Measurements from ENCODE around the gene ILRUN. TPM values are rescaled to one million over a fixed set of nuclear protein-coding genes. Genes with fewer than 3 reads are reported as not detected.
"Not testable (repeated sequence)": the region's sequence is repeated elsewhere in the genome, so short reads cannot be mapped to it uniquely, and the experiment has no call there.

Gene ILRUN
- total RNA-seq, 1 donor from 2014 or later: 64.4 TPM

DNA sequence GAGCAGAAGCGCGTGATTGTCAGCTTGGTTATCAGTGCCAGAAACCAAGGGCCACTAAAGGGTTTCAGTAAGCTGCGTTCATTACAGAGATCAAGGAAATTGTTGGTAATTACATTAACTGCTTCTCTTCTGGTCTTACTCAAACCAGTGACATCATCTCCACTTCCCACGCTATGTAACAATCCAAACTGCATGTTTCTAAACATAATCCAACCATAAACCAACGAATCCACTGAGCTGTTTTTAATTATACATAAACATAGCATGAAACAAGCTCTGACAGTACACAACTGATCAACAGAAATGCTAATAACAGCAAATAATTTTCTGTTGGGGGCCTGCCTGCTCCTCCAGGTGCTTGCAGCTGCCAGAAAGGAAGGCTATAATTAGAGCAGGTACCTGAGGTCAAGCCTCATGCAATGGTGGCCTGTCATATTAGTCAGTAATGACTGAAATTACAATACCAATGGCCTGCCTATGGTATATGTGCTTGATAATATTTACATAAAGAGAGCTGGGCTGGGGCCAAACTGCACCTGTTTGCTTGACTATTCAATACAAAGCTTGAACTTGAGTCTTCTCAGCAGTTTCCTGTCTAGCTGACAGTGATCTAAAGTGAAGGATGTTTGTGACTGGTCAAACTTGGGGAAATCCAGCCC is 40.1 kb downstream of the ILRUN start:
- intact Hi-C loops (cut with micrococcal nuclease): loop anchor here (1.0 to 5.0 kb wide), 7 partner anchors 16 to 231 kb away; partner anchors contain the start of genes ANKS1A, ILRUN, SNRPC and TAF11
- Mint-ChIP-seq H3K9me3 (no peaks in the 10 kb centered on the region), H3K4me3 (peak overlapping the region; percentile 79), H3K36me3 (ENCODE audit: low read depth) (peaks cover 12% of the 10 kb centered on the region), H3K27ac (peak overlapping the region; percentile 97), H3K27me3 (ENCODE audit: insufficient read depth) (no peaks in the 10 kb centered on the region), H3K4me1 (ENCODE audit: low read depth) (peaks cover 41% of the 10 kb centered on the region)
- DNase-seq (ENCODE audit: low spot score): no peak

GRCh38 chr6:34655876-34656377 is 40.6 kb downstream of the ILRUN start:
- Mint-ChIP-seq H3K4me3 (peak overlapping the region; percentile 79), H3K36me3 (ENCODE audit: low read depth) (peaks cover 16% of the 10 kb centered on the region), H3K4me1 (ENCODE audit: low read depth) (peaks cover 46% of the 10 kb centered on the region), H3K27ac (peak overlapping the region; percentile 97)
- intact Hi-C loops (cut with micrococcal nuclease): loop anchor here (1.0 to 5.0 kb wide), 7 partner anchors 16 to 231 kb away; partner anchors contain the start of genes ANKS1A, ILRUN, SNRPC and TAF11
- not testable (repeated sequence) for H3K9me3 Mint-ChIP-seq; H3K27me3 Mint-ChIP-seq (ENCODE audit: insufficient read depth); DNase-seq (ENCODE audit: low spot score)

DNA sequence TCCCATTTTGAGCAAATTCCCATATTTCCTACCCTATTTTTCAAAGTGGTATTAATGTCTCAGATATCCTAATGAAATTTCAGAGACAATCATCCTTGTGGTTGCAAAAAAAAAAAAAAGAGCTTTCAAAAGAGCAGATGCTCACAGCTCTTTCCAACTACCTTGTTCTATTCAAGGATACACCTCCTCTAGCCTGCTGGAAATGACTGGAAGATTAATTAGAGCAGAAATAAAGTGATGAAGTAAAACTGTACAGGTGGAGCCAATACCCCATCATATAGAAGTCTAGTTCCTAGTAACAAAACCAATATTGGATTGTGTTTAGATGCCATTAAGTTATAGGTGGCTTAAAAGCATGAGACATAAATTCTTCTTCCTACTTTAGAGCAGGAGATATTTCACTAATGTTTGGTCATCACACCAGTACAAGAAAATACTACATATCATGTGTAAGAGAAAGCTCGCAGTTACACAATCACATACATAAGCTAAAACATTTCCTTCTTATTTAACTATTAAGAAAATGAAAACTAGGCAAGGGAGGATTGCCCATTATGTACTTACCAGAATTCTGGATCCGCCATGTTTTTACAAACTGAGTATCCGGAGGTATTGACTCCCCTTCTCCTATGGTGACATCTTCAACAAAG is 42.4 kb downstream of the ILRUN start:
- intact Hi-C loops (cut with micrococcal nuclease): no loop called here
- no peak for DNase-seq (ENCODE audit: low spot score)
- Mint-ChIP-seq H3K27me3 (ENCODE audit: insufficient read depth) (no peaks in the 10 kb centered on the region), H3K4me1 (ENCODE audit: low read depth) (peaks cover 54% of the 10 kb centered on the region), H3K4me3 (no peak overlapping the region), H3K27ac (no peak overlapping the region), H3K36me3 (ENCODE audit: low read depth) (peaks cover 18% of the 10 kb centered on the region), H3K9me3 (no peaks in the 10 kb centered on the region)

GRCh38 chr6:34652263-34652662 is 44.3 kb downstream of the ILRUN start:
- DNase-seq (ENCODE audit: low spot score): no peak
- peaks cover 50% of the 10 kb centered on the region for H3K4me1 Mint-ChIP-seq (ENCODE audit: low read depth)
- H3K27me3 Mint-ChIP-seq (ENCODE audit: insufficient read depth): no peaks in the 10 kb centered on the region
- peaks cover 19% of the 10 kb centered on the region for H3K36me3 Mint-ChIP-seq (ENCODE audit: low read depth)
- H3K27ac Mint-ChIP-seq: no peak overlapping the region
- H3K9me3 Mint-ChIP-seq: no peaks in the 10 kb centered on the region
- H3K4me3 Mint-ChIP-seq: no peak overlapping the region
- intact Hi-C loops (cut with micrococcal nuclease): no loop called here

GRCh38 chr6:34650823-34651222 is 45.7 kb downstream of the ILRUN start:
- Mint-ChIP-seq H3K4me3 (no peak overlapping the region), H3K27ac (no peak overlapping the region), H3K4me1 (ENCODE audit: low read depth) (peaks cover 45% of the 10 kb centered on the region), H3K27me3 (ENCODE audit: insufficient read depth) (no peaks in the 10 kb centered on the region), H3K9me3 (no peaks in the 10 kb centered on the region), H3K36me3 (ENCODE audit: low read depth) (peaks cover 28% of the 10 kb centered on the region)
- DNase-seq (ENCODE audit: low spot score): no peak
- intact Hi-C loops (cut with micrococcal nuclease): no loop called here

- H3K27me3 Mint-ChIP-seq (ENCODE audit: insufficient read depth); H3K27ac Mint-ChIP-seq; H3K9me3 Mint-ChIP-seq; DNase-seq (ENCODE audit: low spot score); intact Hi-C loops (cut with micrococcal nuclease); H3K4me3 Mint-ChIP-seq: not testable (repeated sequence)
- peaks cover 39% of the 10 kb centered on the region for H3K4me1 Mint-ChIP-seq (ENCODE audit: low read depth)
- H3K36me3 Mint-ChIP-seq (ENCODE audit: low read depth): peaks cover 32% of the 10 kb centered on the region
Observed at GRCh38 chr6:34650232-34650631, 46.3 kb downstream of the ILRUN start.

DNA sequence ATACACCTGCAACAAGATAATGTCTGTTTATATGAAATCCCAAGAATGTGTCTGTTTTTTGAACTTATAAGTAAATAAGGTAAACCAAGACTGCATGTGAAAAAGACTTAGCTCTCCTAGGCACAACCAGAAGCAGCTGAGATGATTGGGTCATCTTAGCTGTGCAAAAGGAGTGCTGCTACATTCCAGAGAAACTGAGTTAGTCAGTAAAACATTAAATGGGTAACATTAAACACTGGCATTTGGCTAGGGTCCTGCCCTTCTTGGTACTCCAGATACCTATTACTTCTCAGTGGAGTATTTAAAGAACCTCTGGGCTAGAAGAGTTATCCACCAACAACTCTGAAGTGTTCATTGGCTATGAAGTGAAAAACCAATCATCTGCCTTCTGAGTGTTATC is 47.8 kb downstream of the ILRUN start:
- H3K27me3 Mint-ChIP-seq (ENCODE audit: insufficient read depth): no peaks in the 10 kb centered on the region
- DNase-seq (ENCODE audit: low spot score): no peak
- H3K4me3 Mint-ChIP-seq: no peak overlapping the region
- peaks cover 35% of the 10 kb centered on the region for H3K36me3 Mint-ChIP-seq (ENCODE audit: low read depth)
- H3K4me1 Mint-ChIP-seq (ENCODE audit: low read depth): peaks cover 34% of the 10 kb centered on the region
- intact Hi-C loops (cut with micrococcal nuclease): no loop called here
- no peaks in the 10 kb centered on the region for H3K9me3 Mint-ChIP-seq
- no peak overlapping the region for H3K27ac Mint-ChIP-seq

Other genes with a start within 250 kb of the ILRUN start
- not detected in 2 replicates for gene PACSIN1, start 230.7 kb downstream of the ILRUN start, total RNA-seq
- not detected in 2 replicates for gene SPDEF, start 140.4 kb downstream of the ILRUN start, total RNA-seq
- 163 and 185 TPM in 2 replicates for gene SNRPC, start 60.7 kb upstream of the ILRUN start, total RNA-seq
- gene BLTP3A, start 95.3 kb upstream of the ILRUN start, total RNA-seq: 17.2 and 17.8 TPM in 2 replicates
- 37.2 and 38.4 TPM in 2 replicates for gene TAF11, start 191.3 kb upstream of the ILRUN start, total RNA-seq
- gene ANKS1A, start 192.5 kb upstream of the ILRUN start, total RNA-seq: 9.5 and 9.6 TPM in 2 replicates